ENCODE measurements around the gene PRRG1.
"Not testable (repeated sequence)": the region's sequence is repeated elsewhere in the genome, so short reads cannot be mapped to it uniquely, and the experiment has no call there.

PRRG1 gene

GRCh38 chrX:37497126-37497525, 148.0 kb downstream of the PRRG1 start:
- H3K4me3 ChIP-seq (ENCODE audit: low read length in 2 of 2); H3K27me3 ChIP-seq (ENCODE audit: control insufficient read depth in 1 of 2, insufficient read depth in 2 of 2, low read length in 2 of 2); H3K4me1 ChIP-seq (ENCODE audit: control insufficient read depth, insufficient read depth, low read length); H3K9me3 ChIP-seq (ENCODE audit: control insufficient read depth in 2 of 2, low read length in 2 of 2); H3K9ac ChIP-seq (ENCODE audit: low read length in 2 of 2); H3K36me3 ChIP-seq (ENCODE audit: control insufficient read depth in 2 of 2, insufficient read depth in 2 of 2, low read length in 2 of 2); H3K27ac ChIP-seq (ENCODE audit: low read length): not testable (repeated sequence)

GRCh38 chrX:37498323-37498722, 149.2 kb downstream of the PRRG1 start:
- H3K4me3 ChIP-seq (ENCODE audit: low read length in 2 of 2); H3K27ac ChIP-seq (ENCODE audit: low read length); H3K27me3 ChIP-seq (ENCODE audit: control insufficient read depth in 1 of 2, insufficient read depth in 2 of 2, low read length in 2 of 2); H3K4me1 ChIP-seq (ENCODE audit: control insufficient read depth, insufficient read depth, low read length); H3K36me3 ChIP-seq (ENCODE audit: control insufficient read depth in 2 of 2, insufficient read depth in 2 of 2, low read length in 2 of 2); H3K9ac ChIP-seq (ENCODE audit: low read length in 2 of 2); H3K9me3 ChIP-seq (ENCODE audit: control insufficient read depth in 2 of 2, low read length in 2 of 2): not testable (repeated sequence)

- H3K36me3 ChIP-seq (ENCODE audit: control insufficient read depth in 2 of 2, insufficient read depth in 2 of 2, low read length in 2 of 2); H3K9ac ChIP-seq (ENCODE audit: low read length in 2 of 2); H3K27ac ChIP-seq (ENCODE audit: low read length); H3K4me3 ChIP-seq (ENCODE audit: low read length in 2 of 2); H3K4me1 ChIP-seq (ENCODE audit: control insufficient read depth, insufficient read depth, low read length); H3K9me3 ChIP-seq (ENCODE audit: control insufficient read depth in 2 of 2, low read length in 2 of 2); H3K27me3 ChIP-seq (ENCODE audit: control insufficient read depth in 1 of 2, insufficient read depth in 2 of 2, low read length in 2 of 2): not testable (repeated sequence)
Observed at GRCh38 chrX:37499649-37500048, 150.5 kb downstream of the PRRG1 start.

- peaks cover 0 to 2% of the 10 kb centered on the region in 2 donors for H3K27me3 ChIP-seq (ENCODE audit: control insufficient read depth in 1 of 2, insufficient read depth in 2 of 2, low read length in 2 of 2)
- H3K9me3 ChIP-seq (ENCODE audit: control insufficient read depth in 2 of 2, low read length in 2 of 2) = no peaks in the 10 kb centered on the region
- no peaks in the 10 kb centered on the region for H3K4me1 ChIP-seq (ENCODE audit: control insufficient read depth, insufficient read depth, low read length)
- H3K36me3 ChIP-seq (ENCODE audit: control insufficient read depth in 2 of 2, insufficient read depth in 2 of 2, low read length in 2 of 2) = no peaks in the 10 kb centered on the region
- no peak overlapping the region for H3K9ac ChIP-seq (ENCODE audit: low read length in 2 of 2)
- no peak overlapping the region for H3K27ac ChIP-seq (ENCODE audit: low read length)
- no peak overlapping the region for H3K4me3 ChIP-seq (ENCODE audit: low read length in 2 of 2)
Observed at GRCh38 chrX:37504991-37505390, 155.8 kb downstream of the PRRG1 start.
